HEK293T (cell line): ENCODE results near the gene SYNDIG1L.
"Not testable (repeated sequence)": the region's sequence is repeated elsewhere in the genome, so short reads cannot be mapped to it uniquely, and the experiment has no call there.

Source experiments
- CTCF ChIA-PET: fragments of 350-600 bp; formaldehyde crosslinking; extraction: SDS; loops from one replicate; lab custom pipeline; 2021; ENCODE audit warnings: antibody characterized with exemption, inconsistent platforms; lab: Yijun Ruan, JAX
- POLR2A ChIA-PET: fragments of 350-600 bp; formaldehyde crosslinking; extraction: SDS; loops from one replicate; lab custom pipeline; 2020; ENCODE audit warnings: antibody characterized with exemption, inconsistent platforms; lab: Yijun Ruan, JAX
- DNase-seq: peaks from one replicate; pipeline ENCODE4 v3.0.0; 2012; ENCODE audit warnings: mixed read lengths; ENCODE audit errors: extremely low spot score
- ARNT ChIP-seq: fragments of 450-650 bp; IDR thresholded peaks from 2 replicates; pipeline ENCODE4 v1.6.1; 2017; ENCODE audit warnings: mild to moderate bottlenecking
- BHLHE40 ChIP-seq: fragments of 450-650 bp; IDR thresholded peaks from 2 replicates; pipeline ENCODE4 v1.6.1; 2016; ENCODE audit warnings: mild to moderate bottlenecking, moderate library complexity, borderline replicate concordance
- CTBP1 ChIP-seq: fragments of 450-650 bp; IDR thresholded peaks from 2 replicates; pipeline ENCODE4 v1.6.1; 2016; ENCODE audit warnings: borderline replicate concordance
- ELF4 ChIP-seq: fragments of 450-650 bp; IDR thresholded peaks from 2 replicates; pipeline ENCODE4 v1.6.1; 2017; ENCODE audit warnings: antibody characterized with exemption
- FOXA1 ChIP-seq: fragments of 450-650 bp; IDR thresholded peaks from 2 replicates; pipeline ENCODE4 v1.6.1; 2016; ENCODE audit warnings: mild to moderate bottlenecking
- FOXK2 ChIP-seq: fragments of 450-650 bp; IDR thresholded peaks from 2 replicates; pipeline ENCODE4 v1.6.1; 2016; ENCODE audit warnings: mild to moderate bottlenecking
- FOXM1 ChIP-seq: fragments of 450-650 bp; IDR thresholded peaks from 2 replicates; pipeline ENCODE4 v1.6.1; 2017; ENCODE audit warnings: mild to moderate bottlenecking, borderline replicate concordance
- HDGF ChIP-seq: fragments of 450-650 bp; IDR thresholded peaks from 2 replicates; pipeline ENCODE4 v1.6.1; 2017; ENCODE audit warnings: antibody characterized with exemption, borderline replicate concordance
- L3MBTL2 ChIP-seq: fragments of 450-650 bp; conservative IDR thresholded peaks from 2 replicates; pipeline ENCODE4 v1.6.1; 2016; ENCODE audit warnings: mild to moderate bottlenecking
- LEF1 ChIP-seq: fragments of 450-650 bp; IDR thresholded peaks from 2 replicates; pipeline ENCODE4 v1.6.1; 2017; ENCODE audit warnings: mild to moderate bottlenecking, borderline replicate concordance
- NFRKB ChIP-seq: fragments of 450-650 bp; IDR thresholded peaks from 2 replicates; pipeline ENCODE4 v1.6.1; 2016; ENCODE audit warnings: mild to moderate bottlenecking, moderate library complexity
- SP1 ChIP-seq: fragments of 450-650 bp; IDR thresholded peaks from 2 replicates; pipeline ENCODE4 v1.6.1; 2017
- SUZ12 ChIP-seq: fragments of 450-650 bp; IDR thresholded peaks from 2 replicates; pipeline ENCODE4 v1.6.1; 2016; ENCODE audit warnings: mild to moderate bottlenecking
- TARDBP ChIP-seq: fragments of 450-650 bp; IDR thresholded peaks from 2 replicates; pipeline ENCODE4 v1.6.1; 2016
- ZNF384 ChIP-seq: fragments of 450-650 bp; IDR thresholded peaks from 2 replicates; pipeline ENCODE4 v1.6.1; 2016
- TF ChIP-seq, protein P1 (sequence below): fragments of 450-650 bp; IDR thresholded peaks from 2 replicates; pipeline ENCODE4 v1.6.1; 2016

SYNDIG1L gene

DNA sequence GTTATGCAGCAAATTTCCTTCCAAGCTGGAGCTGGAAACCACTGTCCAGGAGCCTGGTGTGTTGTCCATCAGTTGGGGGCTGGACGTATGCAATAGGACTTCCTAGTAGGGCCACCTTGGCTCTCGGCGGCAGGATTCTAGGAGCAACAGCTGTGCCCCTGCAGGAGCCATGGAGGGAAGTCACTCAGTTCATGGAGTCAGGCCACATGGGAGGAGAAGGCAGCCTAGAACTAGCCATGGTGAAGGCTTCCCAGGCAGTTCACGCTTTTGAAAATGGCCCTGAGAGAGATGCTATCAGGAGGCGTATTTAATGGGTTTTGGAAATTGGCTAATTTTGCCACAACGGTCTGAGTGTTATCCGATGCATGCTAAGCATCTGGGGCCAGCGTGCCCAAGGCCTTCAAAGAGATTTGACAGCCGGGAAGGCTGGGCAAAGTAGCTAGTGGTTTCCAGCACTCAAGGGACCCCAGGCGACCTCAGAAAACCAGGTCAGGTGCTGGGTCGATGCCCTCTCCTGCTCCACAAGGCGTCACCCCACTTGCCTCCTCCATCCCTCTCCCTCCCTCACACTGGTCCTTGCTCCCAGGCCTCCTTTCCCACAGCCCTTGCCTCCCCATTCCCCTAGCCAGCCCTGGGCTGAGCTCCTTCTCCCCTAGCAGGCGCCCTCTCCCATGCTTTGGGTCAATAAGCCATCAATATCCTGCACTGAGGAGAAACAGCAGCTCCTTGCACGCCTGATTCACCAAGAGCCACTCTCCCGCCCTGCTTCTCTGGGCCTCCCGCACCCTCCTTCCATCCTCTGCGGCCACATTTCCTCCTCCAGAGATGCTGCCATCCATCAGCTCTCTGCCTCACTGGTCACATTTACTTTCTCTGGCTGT lies 30.9 kb upstream of the SYNDIG1L start:
- TF ChIP-seq HDGF (no peak), SP1 (no peak), TARDBP (no peak), NFRKB (no peak)
- no peak for DNase-seq
- CTCF ChIA-PET, result interaction anchor here (1.0 to 1.2 kb wide), 2 partner anchors 11 to 22 kb away, joined by 3 read pairs; no protein-coding TSS in a partner anchor
- POLR2A ChIA-PET, result interaction anchor here (1.0 kb wide), 1 partner anchor 36 kb away, joined by 5 read pairs; the partner anchor contains the start of genes ISCA2 and NPC2

DNA sequence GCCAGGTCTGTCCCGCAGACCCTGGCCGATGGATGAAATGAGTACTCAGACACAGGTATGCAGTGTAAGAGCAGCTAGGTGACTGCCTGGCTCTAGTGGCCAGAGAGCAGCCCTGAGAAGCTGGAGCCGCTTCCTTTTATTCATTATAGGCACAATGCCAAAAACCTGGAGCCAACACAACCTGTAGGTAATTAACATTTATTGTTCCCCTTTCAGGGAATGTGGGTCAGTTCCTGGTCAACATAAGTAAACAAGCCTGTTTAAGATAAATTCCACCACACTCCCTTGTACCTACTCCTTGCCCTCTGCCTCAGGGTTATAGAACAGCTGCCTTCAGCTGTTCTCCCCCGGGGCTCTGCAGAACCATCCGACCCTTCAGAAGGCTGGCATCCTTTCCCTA lies 28.4 kb upstream of the SYNDIG1L start:
- DNase-seq, POLR2A ChIA-PET: not testable (repeated sequence)
- CTCF ChIA-PET, result interaction anchor here (0.6 kb wide), 1 partner anchor 110 kb away, joined by 4 read pairs; no protein-coding TSS in a partner anchor

DNA sequence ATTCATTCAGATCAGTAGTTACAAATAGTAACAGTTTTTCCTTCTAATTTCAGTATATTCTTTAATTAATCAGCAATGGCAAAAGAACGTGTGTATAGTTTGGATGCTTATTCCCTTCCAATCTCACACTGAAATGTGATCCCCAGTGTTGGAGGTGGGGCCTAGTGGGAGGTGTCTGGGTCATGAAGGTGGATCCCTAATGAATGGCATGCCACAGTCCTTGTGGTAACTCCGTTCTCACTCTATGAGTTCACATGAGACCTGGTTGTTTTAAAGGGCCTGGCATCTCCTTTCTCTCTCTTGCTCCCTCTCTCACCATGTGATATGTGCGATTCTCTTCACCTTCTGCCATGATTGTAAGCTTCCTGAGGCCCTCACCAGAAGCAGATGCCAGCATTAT lies 18.9 kb upstream of the SYNDIG1L start:
- CTCF ChIA-PET, result no interaction called here
- no peak for TF ChIP-seq ZNF384
- TF ChIP-seq SUZ12, result no peak
- TF ChIP-seq ELF4, result no peak
- no peak for TF ChIP-seq HDGF
- no peak for TF ChIP-seq NFRKB
- no peak for TF ChIP-seq L3MBTL2
- TF ChIP-seq ARNT, result no peak
- no peak for TF ChIP-seq TARDBP
- TF ChIP-seq, protein P1, sequence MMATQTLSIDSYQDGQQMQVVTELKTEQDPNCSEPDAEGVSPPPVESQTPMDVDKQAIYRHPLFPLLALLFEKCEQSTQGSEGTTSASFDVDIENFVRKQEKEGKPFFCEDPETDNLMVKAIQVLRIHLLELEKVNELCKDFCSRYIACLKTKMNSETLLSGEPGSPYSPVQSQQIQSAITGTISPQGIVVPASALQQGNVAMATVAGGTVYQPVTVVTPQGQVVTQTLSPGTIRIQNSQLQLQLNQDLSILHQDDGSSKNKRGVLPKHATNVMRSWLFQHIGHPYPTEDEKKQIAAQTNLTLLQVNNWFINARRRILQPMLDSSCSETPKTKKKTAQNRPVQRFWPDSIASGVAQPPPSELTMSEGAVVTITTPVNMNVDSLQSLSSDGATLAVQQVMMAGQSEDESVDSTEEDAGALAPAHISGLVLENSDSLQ, result no peak
- TF ChIP-seq FOXK2, result no peak
- TF ChIP-seq CTBP1, result no peak
- TF ChIP-seq FOXM1, result no peak
- no peak for TF ChIP-seq LEF1
- TF ChIP-seq SP1, result no peak
- TF ChIP-seq FOXA1, result no peak
- no peak for TF ChIP-seq BHLHE40
- no peak for DNase-seq
- POLR2A ChIA-PET, result no interaction called here

DNA sequence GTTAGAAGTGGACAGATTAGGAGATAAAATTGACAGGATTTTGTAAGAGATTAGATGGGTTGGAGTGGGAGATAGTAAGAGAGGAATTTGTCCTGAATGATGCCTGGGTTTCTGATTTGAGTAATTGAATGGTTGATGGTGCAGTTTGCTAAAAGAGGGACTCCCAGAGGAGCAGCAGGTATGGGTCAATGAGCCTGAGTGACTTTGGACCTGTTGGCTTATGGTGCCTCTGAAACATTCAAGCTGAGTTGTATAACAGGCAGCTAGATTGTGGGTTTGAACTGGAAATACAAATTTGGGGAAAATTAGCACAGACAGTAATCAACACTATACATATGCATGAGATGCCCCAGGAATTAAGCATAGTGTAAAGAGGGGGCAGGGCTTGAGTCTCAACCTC lies 16.7 kb upstream of the SYNDIG1L start:
- no peak for DNase-seq
- CTCF ChIA-PET, result interaction anchor here (0.6 kb wide), 1 partner anchor 162 kb away, joined by 10 read pairs; no protein-coding TSS in a partner anchor
- no peak for TF ChIP-seq ARNT
- TF ChIP-seq NFRKB, result no peak
- TF ChIP-seq, protein P1, result no peak
- no peak for TF ChIP-seq ELF4
- no peak for TF ChIP-seq L3MBTL2
- no peak for TF ChIP-seq HDGF
- TF ChIP-seq FOXA1, result no peak
- POLR2A ChIA-PET, result interaction anchor here (0.7 kb wide), 1 partner anchor 252 kb away, joined by 3 read pairs; no protein-coding TSS in a partner anchor

DNA sequence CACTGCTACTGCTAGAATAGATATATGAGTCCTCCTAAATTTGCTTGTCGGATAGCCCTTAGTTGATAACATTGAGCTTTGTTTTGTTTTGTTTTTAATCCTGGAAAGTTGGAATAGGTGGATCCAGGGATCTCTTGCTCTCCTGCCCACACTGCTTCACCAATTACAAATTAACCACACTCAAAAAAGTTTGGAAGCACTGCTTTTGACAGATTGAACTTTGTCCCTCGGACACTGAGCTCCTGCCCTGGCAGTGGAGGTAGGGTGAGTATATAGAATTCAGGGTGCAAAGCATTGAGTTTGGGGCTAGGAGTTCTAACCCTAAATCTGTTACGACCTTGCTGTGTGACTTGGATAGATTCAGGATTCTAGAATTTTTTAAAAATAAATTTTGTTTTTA lies 15.1 kb upstream of the SYNDIG1L start:
- CTCF ChIA-PET, result no interaction called here
- POLR2A ChIA-PET, result no interaction called here
- no peak for DNase-seq
- no peak for TF ChIP-seq NFRKB
- TF ChIP-seq LEF1, result no peak
- no peak for TF ChIP-seq FOXK2
- TF ChIP-seq FOXM1, result no peak
- no peak for TF ChIP-seq SP1
- TF ChIP-seq TARDBP, result no peak
- TF ChIP-seq HDGF, result no peak
- TF ChIP-seq, protein P1, result no peak

DNA sequence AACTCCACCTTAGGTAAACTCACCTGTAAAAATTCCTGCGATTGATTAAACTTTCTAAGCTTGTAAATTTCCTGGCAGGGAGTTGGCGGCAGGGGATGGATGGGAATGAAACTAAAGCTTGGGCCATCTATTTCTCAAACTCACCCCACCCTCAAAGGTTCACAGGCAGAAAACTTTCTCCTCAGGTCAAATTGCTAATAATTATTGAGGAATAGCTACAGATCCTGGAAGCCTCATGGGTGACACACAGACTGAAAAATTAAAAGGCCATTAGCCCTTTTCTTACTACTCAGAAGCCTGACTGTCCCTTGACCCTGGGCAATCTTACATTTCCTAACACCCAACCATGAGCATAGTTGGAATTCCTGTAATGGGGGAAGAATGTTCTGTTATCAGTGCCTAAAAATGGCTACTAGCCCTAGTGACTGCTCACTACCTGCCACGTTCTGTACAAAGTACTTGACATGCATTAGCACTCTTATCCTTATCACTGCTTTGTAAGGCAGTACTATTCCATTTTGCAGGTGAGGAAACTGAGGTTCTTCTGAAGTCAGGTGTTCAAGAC lies 12.4 kb upstream of the SYNDIG1L start:
- TF ChIP-seq SUZ12, result no peak
- no peak for TF ChIP-seq FOXK2
- TF ChIP-seq HDGF, result no peak
- TF ChIP-seq BHLHE40, result no peak
- no peak for TF ChIP-seq L3MBTL2
- TF ChIP-seq ZNF384, result no peak
- CTCF ChIA-PET, result no interaction called here
- DNase-seq, result no peak
- POLR2A ChIA-PET, result interaction anchor here (1.1 kb wide), 1 partner anchor 12 kb away, joined by 3 read pairs; the partner anchor contains the start of gene SYNDIG1L
